ENCODE data around the gene FOXP1.

GRCh38 chr3:71066849-71067261 lies 516.7 kb downstream of the FOXP1 start:
- no peak for TF ChIP-seq EZH2 (IDR thresholded peaks at IDR 0.05; ENCODE audit: insufficient read depth, poor library complexity, severe bottlenecking)
- TF ChIP-seq EZH2phosphoT487 (IDR thresholded peaks at IDR 0.05; ENCODE audit: insufficient read depth, low read depth), result no peak
